K562 treated with DMSO at 1 percent for 12 hours (cell line): ENCODE data around the gene TFRC. TPM values are rescaled to one million over a fixed set of nuclear protein-coding genes. Genes with fewer than 3 reads are reported as not detected.

ENCODE experiments used
- total RNA-seq: library from RNA; unstranded; fragments of 300-600 nt; gene quantifications from 2 replicates; pipeline ENCODE4 v1.2.3, GENCODE V29; 2022; ENCODE audit not compliant: insufficient read depth

Gene TFRC
- total RNA-seq, result 28.9 and 95.7 TPM in 2 replicates

DNA sequence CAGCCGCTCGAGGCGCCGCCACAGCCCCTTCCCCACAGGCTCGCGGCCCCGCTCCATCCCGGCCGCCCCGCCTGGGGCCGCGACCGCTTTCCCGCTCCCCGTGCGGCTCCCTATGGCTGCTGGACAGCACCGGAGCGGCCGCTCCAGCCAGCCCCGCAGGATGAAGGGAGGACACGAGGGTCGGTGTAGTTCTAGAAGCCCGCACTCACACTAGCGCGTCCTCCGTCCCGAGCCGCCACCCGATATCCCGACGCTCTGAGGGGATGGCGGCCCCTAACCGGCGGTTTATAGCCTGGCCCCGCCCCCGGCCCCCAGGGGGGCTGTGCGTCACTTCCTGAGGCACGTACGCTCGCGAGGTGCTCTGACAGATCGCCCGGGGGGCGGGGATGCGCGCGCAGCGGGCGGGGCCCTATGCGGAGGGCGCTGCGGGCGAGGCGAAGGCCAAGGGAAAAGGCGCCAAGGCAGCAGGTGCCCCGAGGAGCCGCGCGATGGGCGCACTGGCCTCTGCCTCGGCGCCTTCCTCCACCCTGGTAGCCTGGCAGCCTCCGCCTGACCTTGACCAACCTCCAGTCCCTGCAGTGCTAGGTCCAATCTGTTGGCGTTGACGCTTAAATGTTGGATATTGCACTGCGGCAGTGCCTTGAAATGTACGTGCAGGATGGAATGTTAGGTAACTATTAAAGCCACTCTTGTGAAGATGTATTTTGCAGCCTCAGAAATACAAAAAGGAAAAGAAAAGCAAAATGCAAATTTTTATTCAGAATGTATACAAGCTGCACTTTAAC, at the start of gene TFRC:
TFRC (minus strand) TSS at position 257 of the 785 bp plus-strand sequence. CDS start 4,991 bp downstream, outside the sequence.

Other genes starting within 250 kb of the TFRC start
- gene TNK2, start 173.5 kb downstream of the TFRC start, total RNA-seq, result 18.3 and 25.8 TPM in 2 replicates
- 5.2 and 7.7 TPM in 2 replicates for gene ZDHHC19, start 129.3 kb upstream of the TFRC start, total RNA-seq
- gene SLC51A, start 134.4 kb upstream of the TFRC start, total RNA-seq, result 2.7 TPM in 1 of 2 replicates, not detected in the other
- gene PCYT1A, start 205.6 kb upstream of the TFRC start, total RNA-seq, result 23.9 and 59.8 TPM in 2 replicates
- 12.3 and 29.8 TPM in 2 replicates for gene DYNLT2B, start 236.2 kb upstream of the TFRC start, total RNA-seq